Natural killer cell (primary cell): ENCODE measurements around the gene NR2F2. TPM values are rescaled to one million over a fixed set of nuclear protein-coding genes. Genes with fewer than 3 reads are reported as not detected.

Source experiments
- ATAC-seq, 3 donors: fragments of 150-1000 bp in 2 of 3; fragments of 200-7000 bp in 1 of 3; cut with Tn5 transposase; 1 replicate in 1 of 3; 2 replicates in 2 of 3; pipeline ENCODE4 v1.10.0; 2021; ENCODE audit warnings: mild to moderate bottlenecking in 2 of 3, moderate library complexity in 2 of 3
- DNase-seq, 2 donors: peaks; one replicate each; pipeline versions ENCODE4 v3.0.0 to v3.0.0-alpha.2; 2013 to 2021; ENCODE audit warnings: mixed read lengths in 1 of 2
- H3K27ac ChIP-seq: one replicate; pipeline ENCODE4 v1.5.1; 2013; ENCODE audit warnings: mild to moderate bottlenecking, low read length
- H3K27me3 ChIP-seq: one replicate; pipeline ENCODE4 v1.6.1; 2013; ENCODE audit warnings: low read length; ENCODE audit not compliant: control insufficient read depth, insufficient read depth
- H3K36me3 ChIP-seq: one replicate; pipeline ENCODE4 v1.6.1; 2013; ENCODE audit warnings: low read length; ENCODE audit not compliant: control insufficient read depth, insufficient read depth
- H3K4me1 ChIP-seq: one replicate; pipeline ENCODE4 v1.6.1; 2013; ENCODE audit warnings: low read length; ENCODE audit not compliant: control insufficient read depth, insufficient read depth
- H3K4me3 ChIP-seq: one replicate; pipeline ENCODE4 v1.5.1; 2013; ENCODE audit warnings: low read length
- H3K9me3 ChIP-seq: one replicate; pipeline ENCODE4 v1.6.1; 2013; ENCODE audit warnings: low read length; ENCODE audit not compliant: control insufficient read depth, insufficient read depth
- H3K27ac Mint-ChIP-seq, 2 donors: one replicate each; pipeline ENCODE4 v1.8.0; 2022; ENCODE audit warnings: mild to moderate bottlenecking in 2 of 2, mixed read lengths in 2 of 2, moderate library complexity in 1 of 2
- H3K27me3 Mint-ChIP-seq, 2 donors: one replicate each; pipeline ENCODE4 v1.8.0; 2022; ENCODE audit warnings: low read depth in 2 of 2, mixed read lengths in 2 of 2
- H3K36me3 Mint-ChIP-seq: one replicate; pipeline ENCODE4 v1.8.0; 2022; ENCODE audit warnings: mixed read lengths
- H3K4me1 Mint-ChIP-seq, 2 donors: one replicate each; pipeline ENCODE4 v1.8.0; 2022; ENCODE audit warnings: mixed read lengths in 2 of 2
- H3K4me3 Mint-ChIP-seq: one replicate; pipeline ENCODE4 v1.8.0; 2022; ENCODE audit warnings: mild to moderate bottlenecking, moderate library complexity, mixed read lengths
- H3K9me3 Mint-ChIP-seq, 2 donors: one replicate each; pipeline ENCODE4 v1.8.0; 2022; ENCODE audit warnings: mixed read lengths in 2 of 2
- WGBS: methylation state at CpG from one replicate; pipeline ENCODE4 v1.1.7; 2013; ENCODE audit warnings: missing lambda C conversion rate; ENCODE audit not compliant: insufficient coverage; 5-methylcytosine and 5-hydroxymethylcytosine counted together
- intact Hi-C: fragments of 100-400 bp; cut with micrococcal nuclease; formaldehyde crosslinking; loops from one replicate; pipeline ENCODE4 v1.14.2; 2022
- total RNA-seq, 4 donors: library from RNA; stranded (reverse); fragments of 120-200 nt in 1 of 4; gene quantifications; one replicate each; pipeline versions ENCODE4 v1.2.3 to v1.2.4, GENCODE V29; 2013 to 2022
- TF ChIP-seq, protein P1 (sequence below): fragments of 200-600 bp; IDR thresholded peaks from one replicate; pipeline ENCODE4 v1.8.0; 2022; ENCODE audit warnings: antibody characterized with exemption

The NR2F2 gene
- total RNA-seq, 3 donors from 2014 or later (not counting 1 experiment from before 2014, with no cell fraction given) = not detected

DNA sequence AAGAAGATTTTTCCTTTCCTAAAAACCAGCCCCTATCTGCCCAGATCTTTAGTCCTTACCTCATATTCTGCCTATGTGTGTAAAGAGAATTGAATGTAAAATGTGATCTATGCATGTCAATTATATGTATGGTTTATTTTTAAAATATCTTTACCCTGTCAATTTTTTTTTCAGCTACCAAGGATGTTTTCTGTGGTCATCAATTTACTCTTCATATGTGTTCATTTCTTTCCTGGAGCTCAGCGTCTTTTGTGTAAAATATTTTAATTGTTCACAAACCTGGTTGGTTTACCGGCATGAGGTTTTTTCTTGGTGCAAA lies 1.7 kb upstream of the NR2F2 start:
- Mint-ChIP-seq H3K4me1 (peaks cover 28 to 39% of the 10 kb centered on the region in 2 donors), H3K4me3 (peak overlapping the region; percentile 85), H3K27me3 (peaks cover 69 to 83% of the 10 kb centered on the region in 2 donors), H3K36me3 (peaks cover 34% of the 10 kb centered on the region), H3K27ac (no peak overlapping the region), H3K9me3 (peaks cover 0 to 2% of the 10 kb centered on the region in 2 donors)
- ATAC-seq = no peak
- WGBS = 24% methylated on average over 2 of the region's 2 CpGs
- Histone ChIP-seq H3K27me3 (peaks cover 77% of the 10 kb centered on the region), H3K4me3 (no peak overlapping the region), H3K9me3 (peaks cover 19% of the 10 kb centered on the region), H3K36me3 (no peaks in the 10 kb centered on the region), H3K27ac (no peak overlapping the region), H3K4me1 (peaks cover 33% of the 10 kb centered on the region)
- no peak for DNase-seq
- TF ChIP-seq, protein P1, sequence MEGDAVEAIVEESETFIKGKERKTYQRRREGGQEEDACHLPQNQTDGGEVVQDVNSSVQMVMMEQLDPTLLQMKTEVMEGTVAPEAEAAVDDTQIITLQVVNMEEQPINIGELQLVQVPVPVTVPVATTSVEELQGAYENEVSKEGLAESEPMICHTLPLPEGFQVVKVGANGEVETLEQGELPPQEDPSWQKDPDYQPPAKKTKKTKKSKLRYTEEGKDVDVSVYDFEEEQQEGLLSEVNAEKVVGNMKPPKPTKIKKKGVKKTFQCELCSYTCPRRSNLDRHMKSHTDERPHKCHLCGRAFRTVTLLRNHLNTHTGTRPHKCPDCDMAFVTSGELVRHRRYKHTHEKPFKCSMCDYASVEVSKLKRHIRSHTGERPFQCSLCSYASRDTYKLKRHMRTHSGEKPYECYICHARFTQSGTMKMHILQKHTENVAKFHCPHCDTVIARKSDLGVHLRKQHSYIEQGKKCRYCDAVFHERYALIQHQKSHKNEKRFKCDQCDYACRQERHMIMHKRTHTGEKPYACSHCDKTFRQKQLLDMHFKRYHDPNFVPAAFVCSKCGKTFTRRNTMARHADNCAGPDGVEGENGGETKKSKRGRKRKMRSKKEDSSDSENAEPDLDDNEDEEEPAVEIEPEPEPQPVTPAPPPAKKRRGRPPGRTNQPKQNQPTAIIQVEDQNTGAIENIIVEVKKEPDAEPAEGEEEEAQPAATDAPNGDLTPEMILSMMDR = no peak
- intact Hi-C loops = no loop called here

DNA sequence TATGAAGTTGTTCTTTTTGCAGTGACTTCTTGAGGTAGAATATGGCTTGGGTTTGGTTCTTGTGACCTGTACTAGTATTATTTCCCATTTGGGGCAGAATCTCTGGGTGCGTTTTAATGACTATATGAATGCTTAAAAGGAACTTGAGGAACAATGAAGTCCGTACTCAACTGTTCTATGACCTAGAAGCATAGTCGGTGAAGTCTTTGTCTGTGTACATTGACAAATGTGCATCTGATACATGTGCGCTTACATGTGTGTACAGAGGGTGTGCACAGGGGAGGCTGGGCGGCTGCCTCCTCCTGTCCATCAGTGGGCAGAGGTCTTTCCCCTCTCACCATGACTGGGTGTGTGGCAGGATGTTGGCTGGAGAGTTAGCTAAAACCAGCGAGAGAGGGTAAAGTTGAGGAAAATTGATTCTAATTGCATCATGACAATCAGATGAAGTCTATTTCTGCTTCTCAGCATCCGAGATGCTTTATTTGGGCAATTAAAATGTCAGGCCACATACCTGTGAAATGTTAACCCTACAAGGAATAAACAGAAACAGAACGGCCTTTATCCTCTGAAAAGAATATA lies 1.0 kb upstream of the NR2F2 start:
- ATAC-seq (no peak), DNase-seq (no peak)
- TF ChIP-seq, protein P1 = no peak
- Mint-ChIP-seq H3K27me3 (peaks cover 67 to 79% of the 10 kb centered on the region in 2 donors), H3K9me3 (peaks cover 0 to 2% of the 10 kb centered on the region in 2 donors), H3K36me3 (peaks cover 34% of the 10 kb centered on the region), H3K27ac (peak overlapping the region in 1 of 2 donors; percentile 73), H3K4me3 (peak overlapping the region; percentile 85), H3K4me1 (peaks cover 28 to 39% of the 10 kb centered on the region in 2 donors)
- Histone ChIP-seq H3K4me3 (no peak overlapping the region), H3K4me1 (peaks cover 33% of the 10 kb centered on the region), H3K27ac (no peak overlapping the region), H3K27me3 (peaks cover 77% of the 10 kb centered on the region), H3K36me3 (no peaks in the 10 kb centered on the region), H3K9me3 (peaks cover 19% of the 10 kb centered on the region)
- 15% methylated on average over 7 of the region's 8 CpGs for WGBS
- intact Hi-C loops = no loop called here

DNA sequence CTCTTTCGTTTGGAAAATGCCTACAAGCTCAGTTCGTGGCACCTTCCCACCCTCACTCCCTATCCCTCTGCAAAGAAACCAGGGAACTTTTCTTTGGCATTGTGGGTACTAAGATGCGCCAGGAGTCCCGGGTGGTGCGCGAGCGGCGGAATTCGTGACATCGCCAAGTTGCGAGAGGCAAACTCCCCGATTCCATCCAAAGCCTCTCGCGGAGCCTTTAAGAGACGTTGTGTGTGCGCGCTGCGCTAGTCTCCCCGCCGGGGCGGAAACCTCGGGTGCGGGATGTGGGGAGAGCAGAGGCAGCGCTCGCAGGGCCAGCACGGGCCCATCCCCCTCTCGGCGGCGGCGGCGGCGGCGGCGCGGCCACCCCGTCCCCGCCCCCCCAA lies 443 bp upstream of the NR2F2 start:
- peaks cover 19% of the 10 kb centered on the region for H3K9me3 ChIP-seq
- H3K4me1 ChIP-seq = peaks cover 33% of the 10 kb centered on the region
- no peaks in the 10 kb centered on the region for H3K36me3 ChIP-seq
- H3K27me3 Mint-ChIP-seq = peaks cover 67 to 79% of the 10 kb centered on the region in 2 donors
- intact Hi-C loops = loop anchor here (2.0 kb wide), 1 partner anchor 27 kb away; no protein-coding TSS in a partner anchor
- no peak overlapping the region for H3K4me3 ChIP-seq
- WGBS = 6% methylated on average over 37 of the region's 37 CpGs
- peak overlapping the region in 1 of 2 donors; percentile 73 for H3K27ac Mint-ChIP-seq
- ATAC-seq = peak; percentile 28 to 42 (median 37)
- peak overlapping the region; percentile 85 for H3K4me3 Mint-ChIP-seq
- H3K36me3 Mint-ChIP-seq = peaks cover 34% of the 10 kb centered on the region
- H3K4me1 Mint-ChIP-seq = peaks cover 28 to 39% of the 10 kb centered on the region in 2 donors
- H3K27ac ChIP-seq = no peak overlapping the region
- H3K9me3 Mint-ChIP-seq = peaks cover 0 to 2% of the 10 kb centered on the region in 2 donors
- TF ChIP-seq, protein P1 = no peak
- H3K27me3 ChIP-seq = peaks cover 77% of the 10 kb centered on the region
- peak; percentile 12 to 22 for DNase-seq
